ENCODE measurements around the gene LDB2.

The LDB2 gene

GRCh38 chr4:16884673-16885460, 13.6 kb downstream of the LDB2 start:
- DNase-seq (ENCODE audit: low read depth, low spot score): no peak

- DNase-seq (ENCODE audit: low read depth, low spot score): no peak
Measured at GRCh38 chr4:16883806-16884205, 14.6 kb downstream of the LDB2 start.

GRCh38 chr4:16881151-16881884, 17.1 kb downstream of the LDB2 start:
- DNase-seq (ENCODE audit: low read depth, low spot score): no peak

- DNase-seq (ENCODE audit: low read depth, low spot score): no peak
Measured at GRCh38 chr4:16875487-16875886, 23.0 kb downstream of the LDB2 start.

GRCh38 chr4:16869594-16870245, 28.7 kb downstream of the LDB2 start:
- no peak for DNase-seq (ENCODE audit: low read depth, low spot score)

GRCh38 chr4:16868674-16869073, 29.8 kb downstream of the LDB2 start:
- DNase-seq (ENCODE audit: low read depth, low spot score): no peak

- no peak for DNase-seq (ENCODE audit: low read depth, low spot score)
Measured at GRCh38 chr4:16867827-16868226, 30.6 kb downstream of the LDB2 start.

GRCh38 chr4:16866974-16867373, 31.5 kb downstream of the LDB2 start:
- DNase-seq (ENCODE audit: low read depth, low spot score): no peak

- no peak for DNase-seq (ENCODE audit: low read depth, low spot score)
Measured at GRCh38 chr4:16865897-16866283, 32.6 kb downstream of the LDB2 start.

GRCh38 chr4:16865209-16865896, 33.1 kb downstream of the LDB2 start:
- no peak for DNase-seq (ENCODE audit: low read depth, low spot score)

GRCh38 chr4:16864199-16864598, 34.2 kb downstream of the LDB2 start:
- DNase-seq (ENCODE audit: low read depth, low spot score): no peak

- no peak for DNase-seq (ENCODE audit: low read depth, low spot score)
Measured at GRCh38 chr4:16862697-16863096, 35.7 kb downstream of the LDB2 start.

- DNase-seq (ENCODE audit: low read depth, low spot score): peak; percentile 39
Measured at GRCh38 chr4:16860516-16860915, 37.9 kb downstream of the LDB2 start.

- no peak for DNase-seq (ENCODE audit: low read depth, low spot score)
Measured at GRCh38 chr4:16859031-16859430, 39.4 kb downstream of the LDB2 start.

GRCh38 chr4:16858275-16858752, 40.1 kb downstream of the LDB2 start:
- no peak for DNase-seq (ENCODE audit: low read depth, low spot score)

GRCh38 chr4:16857425-16857824, 41.0 kb downstream of the LDB2 start:
- no peak for DNase-seq (ENCODE audit: low read depth, low spot score)

- DNase-seq (ENCODE audit: low read depth, low spot score): no peak
Measured at GRCh38 chr4:16853640-16854039, 44.8 kb downstream of the LDB2 start.

- DNase-seq (ENCODE audit: low read depth, low spot score): no peak
Measured at GRCh38 chr4:16852644-16853043, 45.8 kb downstream of the LDB2 start.

GRCh38 chr4:16852228-16852627, 46.2 kb downstream of the LDB2 start:
- no peak for DNase-seq (ENCODE audit: low read depth, low spot score)

- DNase-seq (ENCODE audit: low read depth, low spot score): no peak
Measured at GRCh38 chr4:16846540-16847117, 51.8 kb downstream of the LDB2 start.

GRCh38 chr4:16844816-16845586, 53.4 kb downstream of the LDB2 start:
- no peak for DNase-seq (ENCODE audit: low read depth, low spot score)
